IMR-90 (cell line): ENCODE measurements around the gene CCDC148.

Experiments used
- BHLHE40 ChIP-seq: fragments of 150-350 bp; IDR thresholded peaks from 2 replicates; pipeline ENCODE4 v1.6.1; 2016; ENCODE audit warnings: mild to moderate bottlenecking, low read depth, low read length
- CEBPB ChIP-seq: IDR thresholded peaks from 2 replicates; pipeline ENCODE4 v1.6.1; 2012; ENCODE audit warnings: low read depth, low read length, improper control_type of control experiment
- CTCF ChIP-seq: conservative IDR thresholded peaks from 2 replicates; pipeline ENCODE4 v1.5.1; 2012; ENCODE audit warnings: mild to moderate bottlenecking, low read depth, low read length, improper control_type of control experiment
- MAZ ChIP-seq: IDR thresholded peaks from 2 replicates; pipeline ENCODE4 v1.6.1; 2012; ENCODE audit warnings: low read depth, mild to moderate bottlenecking, low read length, improper control_type of control experiment, moderate library complexity, borderline replicate concordance
- POLR2A ChIP-seq: IDR thresholded peaks from 2 replicates; pipeline ENCODE4 v1.6.1; 2012; ENCODE audit warnings: mild to moderate bottlenecking, low read depth, low read length
- RCOR1 ChIP-seq: IDR thresholded peaks from 2 replicates; pipeline ENCODE4 v1.6.1; 2012; ENCODE audit warnings: mild to moderate bottlenecking, low read length, improper control_type of control experiment; ENCODE audit not compliant: insufficient replicate concordance
- RFX5 ChIP-seq: IDR thresholded peaks from 2 replicates; pipeline ENCODE4 v1.8.0; 2012; ENCODE audit warnings: low read depth, mild to moderate bottlenecking, low read length, moderate library complexity
- USF2 ChIP-seq: fragments of 150-350 bp; IDR thresholded peaks from 2 replicates; pipeline ENCODE4 v1.6.1; 2017; ENCODE audit warnings: mild to moderate bottlenecking, antibody characterized with exemption, low read length, low read depth

- no peak for TF ChIP-seq CTCF
- no peak for TF ChIP-seq CEBPB
- no peak for TF ChIP-seq POLR2A
- no peak for TF ChIP-seq RCOR1
- no peak for TF ChIP-seq RFX5
- no peak for TF ChIP-seq USF2
- TF ChIP-seq BHLHE40: no peak
- TF ChIP-seq MAZ: no peak
These were observed 74.6 kb downstream of the CCDC148 start for GRCh38 chr2:158381978-158382377.
